HCT116 (cell line): Measurements from ENCODE around the gene AK5. TPM values are rescaled to one million over a fixed set of nuclear protein-coding genes. Genes with fewer than 3 reads are reported as not detected.

Experiments used
- ATAC-seq: fragments of 200-7000 bp; cut with Tn5 transposase; 2 replicates; pipeline ENCODE4 v1.9.1; 2020; ENCODE audit warnings: mild to moderate bottlenecking, moderate library complexity
- BruUV-seq: library from RNA; stranded (reverse); fragments of 400-500 nt; replicated peaks from 2 replicates; lab custom pipeline; 2021; lab: Mats Ljungman, UMichigan
- CTCF ChIA-PET: fragments of 300-600 bp; sonication (Branson Sonifier 250); formaldehyde crosslinking; loops from one replicate; lab custom pipeline; 2021; ENCODE audit warnings: antibody characterized with exemption; lab: Charles Lee
- POLR2A ChIA-PET: fragments of 300-600, 350-600 bp; sonication (Branson Sonifier 250); formaldehyde crosslinking; loops from one replicate; lab custom pipeline; 2021; ENCODE audit warnings: antibody characterized with exemption; lab: Charles Lee
- RAD21 ChIA-PET, 2 experiments: fragments of 300-600 bp; sonication (Branson Sonifier 250); formaldehyde crosslinking; loops; one replicate each; lab custom pipeline; 2023; ENCODE audit warnings: low total read pairs in 2 of 2; ENCODE audit not compliant: uncharacterized antibody in 2 of 2, unreplicated experiment in 2 of 2, low non-redundant PET in 1 of 2; lab: Charles Lee
- DNase-seq: peaks from one replicate; pipeline ENCODE4 v3.0.0-alpha.2; 2010; ENCODE audit warnings: low read depth, low spot score
- H2AFZ ChIP-seq: fragments of 200-600 bp; shearing (Covaris generic), sonication (generic); 2 replicates; pipeline ENCODE4 v1.6.1; 2017; ENCODE audit warnings: low read depth, mixed run types, mixed read lengths, antibody characterized with exemption, low read length; ENCODE audit not compliant: poor library complexity, severe bottlenecking
- H3K27ac ChIP-seq: 2 replicates; pipeline ENCODE4 v1.5.1; 2012; ENCODE audit warnings: low read depth, low read length
- H3K27me3 ChIP-seq: fragments of 200-600 bp; sonication (generic); 2 replicates; pipeline ENCODE4 v1.6.1; 2016; ENCODE audit warnings: mixed run types, low read length, mixed read lengths; ENCODE audit not compliant: insufficient read depth
- H3K36me3 ChIP-seq, 2 experiments: fragments of 200-500 bp in 1 of 2; fragments of 200-600 bp in 1 of 2; sonication (Bioruptor generic) in 1 of 2; sonication (generic) in 1 of 2; 2 replicates each; pipeline versions ENCODE4 v1.5.1 to v1.6.1; 2014 to 2016; ENCODE audit warnings: low read length in 2 of 2, inconsistent platforms in 1 of 2, mixed read lengths in 1 of 2, mixed run types in 1 of 2; ENCODE audit not compliant: insufficient read depth in 2 of 2, control insufficient read depth in 1 of 2
- H3K4me1 ChIP-seq, 2 experiments: fragments of 200-600 bp in 1 of 2; sonication (generic) in 1 of 2; 2 replicates each; pipeline versions ENCODE4 v1.5.1 to v1.6.1; 2012 to 2017; ENCODE audit warnings: low read length in 2 of 2, inconsistent platforms in 1 of 2, mild to moderate bottlenecking in 1 of 2, mixed read lengths in 1 of 2, mixed run types in 1 of 2, moderate library complexity in 1 of 2; ENCODE audit not compliant: insufficient read depth in 2 of 2, control insufficient read depth in 1 of 2
- H3K4me2 ChIP-seq: fragments of 200-600 bp; sonication (generic); 2 replicates; pipeline ENCODE4 v1.6.1; 2017; ENCODE audit warnings: mixed run types, low read length, mixed read lengths
- H3K4me3 ChIP-seq, 2 experiments: fragments of 200-600 bp in 1 of 2; sonication (generic) in 1 of 2; replicated peaks in 1 of 2; 2 replicates each; pipeline ENCODE4 v1.5.1; 2011 to 2016; ENCODE audit warnings: low read length in 2 of 2, control low read depth in 1 of 2, low read depth in 1 of 2, mild to moderate bottlenecking in 1 of 2, mixed read lengths in 1 of 2, mixed run types in 1 of 2
- H3K79me2 ChIP-seq: fragments of 200-600 bp; sonication (generic); 2 replicates; pipeline ENCODE4 v1.6.1; 2017; ENCODE audit warnings: mild to moderate bottlenecking, mixed run types, low read length, moderate library complexity, mixed read lengths; ENCODE audit not compliant: insufficient read depth
- H3K9ac ChIP-seq: fragments of 200-600 bp; sonication (generic); 2 replicates; pipeline ENCODE4 v1.6.1; 2016; ENCODE audit warnings: low read length, mixed read lengths
- H3K9me2 ChIP-seq: fragments of 200-600 bp; sonication (generic), shearing (Covaris generic); 2 replicates; pipeline ENCODE4 v1.6.1; 2017; ENCODE audit warnings: mixed run types, mild to moderate bottlenecking, moderate library complexity; ENCODE audit not compliant: insufficient read depth
- H3K9me3 ChIP-seq, 2 experiments: fragments of 200-500 bp in 1 of 2; fragments of 200-600 bp in 1 of 2; sonication (Bioruptor generic) in 1 of 2; sonication (generic) in 1 of 2; 2 replicates each; pipeline ENCODE4 v1.6.1; 2014 to 2017; ENCODE audit warnings: low read length in 2 of 2, mixed read lengths in 2 of 2, inconsistent platforms in 1 of 2, low read depth in 1 of 2, mild to moderate bottlenecking in 1 of 2, mixed run types in 1 of 2, moderate library complexity in 1 of 2; ENCODE audit not compliant: control insufficient read depth in 1 of 2, insufficient read depth in 1 of 2
- H4K20me1 ChIP-seq: fragments of 200-600 bp; sonication (generic), shearing (Covaris generic); 2 replicates; pipeline ENCODE4 v1.6.1; 2017; ENCODE audit warnings: mixed run types, mild to moderate bottlenecking, moderate library complexity; ENCODE audit not compliant: insufficient read depth
- ATF3 ChIP-seq: IDR thresholded peaks from 2 replicates; pipeline ENCODE4 v1.6.1; 2012
- CBX3 ChIP-seq: IDR thresholded peaks from 2 replicates; pipeline ENCODE4 v1.6.1; 2012; ENCODE audit warnings: low read depth
- CEBPB ChIP-seq: IDR thresholded peaks from 2 replicates; pipeline ENCODE4 v1.6.1; 2012; ENCODE audit warnings: low read depth
- EGR1 ChIP-seq: IDR thresholded peaks from 2 replicates; pipeline ENCODE4 v1.6.1; 2012; ENCODE audit warnings: low read depth
- ELF1 ChIP-seq: IDR thresholded peaks from 2 replicates; pipeline ENCODE4 v1.6.1; 2012; ENCODE audit warnings: low read depth, borderline replicate concordance
- EZH2 ChIP-seq: fragments of 200-600 bp; sonication (generic); IDR thresholded peaks from 2 replicates; pipeline ENCODE4 v1.6.1; 2017; ENCODE audit warnings: antibody characterized with exemption, mixed run types
- EZH2phosphoT487 ChIP-seq: fragments of 200-600 bp; IDR thresholded peaks from 2 replicates; pipeline ENCODE4 v1.6.1; 2018; ENCODE audit warnings: antibody characterized with exemption, borderline replicate concordance
- FOSL1 ChIP-seq: IDR thresholded peaks from 2 replicates; pipeline ENCODE4 v1.6.1; 2012; ENCODE audit warnings: low read depth
- JUND ChIP-seq: IDR thresholded peaks from 2 replicates; pipeline ENCODE4 v1.6.1; 2012
- MAX ChIP-seq: IDR thresholded peaks from 2 replicates; pipeline ENCODE4 v1.6.1; 2012
- POLR2AphosphoS5 ChIP-seq: IDR thresholded peaks from 2 replicates; pipeline ENCODE4 v1.6.1; 2011; ENCODE audit warnings: mild to moderate bottlenecking, low read depth, low read length, moderate library complexity
- RAD21 ChIP-seq: IDR thresholded peaks from 2 replicates; pipeline ENCODE4 v1.6.1; 2012; ENCODE audit warnings: low read depth, mild to moderate bottlenecking
- REST ChIP-seq: IDR thresholded peaks from 2 replicates; pipeline ENCODE4 v1.6.1; 2012; ENCODE audit warnings: low read depth
- SIN3A ChIP-seq: IDR thresholded peaks from 2 replicates; pipeline ENCODE4 v1.6.1; 2012; ENCODE audit warnings: low read depth
- SP1 ChIP-seq: IDR thresholded peaks from 2 replicates; pipeline ENCODE4 v1.6.1; 2012; ENCODE audit warnings: low read depth
- SRF ChIP-seq: IDR thresholded peaks from 2 replicates; pipeline ENCODE4 v1.6.1; 2012; ENCODE audit warnings: low read depth
- TCF7L2 ChIP-seq: IDR thresholded peaks from 2 replicates; pipeline ENCODE4 v1.7.0; 2011; ENCODE audit warnings: borderline replicate concordance, inconsistent platforms; ENCODE audit not compliant: insufficient read depth, insufficient read length; ENCODE audit errors: extremely low read depth
- ZBTB33 ChIP-seq: IDR thresholded peaks from 2 replicates; pipeline ENCODE4 v1.6.1; 2011; ENCODE audit warnings: mild to moderate bottlenecking, low read length, moderate library complexity; ENCODE audit not compliant: insufficient replicate concordance; ENCODE audit errors: extremely low read depth
- ZFX ChIP-seq: fragments of 450-650 bp; IDR thresholded peaks from 2 replicates; pipeline ENCODE4 v1.6.1; 2017
- intact Hi-C: fragments of 100-400 bp; cut with micrococcal nuclease; formaldehyde crosslinking; loops from 2 replicates; pipeline ENCODE4 v1.10.0; 2022
- total RNA-seq: library from RNA; stranded (reverse); gene quantifications from one replicate; pipeline ENCODE4 v1.2.1, GENCODE V29; 2021; ENCODE audit not compliant: unreplicated experiment

The AK5 gene
- total RNA-seq, 1 experiment from 2014 or later = 0.22 TPM

- BruUV-seq = no TSS peak
These were observed 301.7 kb downstream of the AK5 start for GRCh38 chr1:77583483-77583882.

More at GRCh38 chr1:77583483-77583882, 301.7 kb downstream of the AK5 start:
- Histone ChIP-seq H3K9ac (no peak overlapping the region), H3K4me2 (no peak overlapping the region), H3K4me3 (no peak overlapping the region), H3K27ac (no peak overlapping the region), H3K9me3 (no peaks in the 10 kb centered on the region), H3K36me3 (peaks cover 7 to 8% of the 10 kb centered on the region in 2 experiments; a peak in 3 of 4 replicates), H3K79me2 (peaks cover 34% of the 10 kb centered on the region; the same call in 1 of the 2 replicates), H3K9me2 (no peaks in the 10 kb centered on the region), H4K20me1 (peaks cover 11% of the 10 kb centered on the region; the same call in 1 of the 2 replicates), H3K4me1 (no peaks in the 10 kb centered on the region), H2AFZ (no peak overlapping the region), H3K27me3 (no peaks in the 10 kb centered on the region)
- TF ChIP-seq SIN3A (no peak), REST (no peak), SRF (no peak), ZFX (no peak), CBX3 (no peak), FOSL1 (no peak), TCF7L2 (no peak), SP1 (no peak), ATF3 (no peak), EGR1 (no peak), JUND (no peak), ELF1 (no peak), CEBPB (no peak), EZH2phosphoT487 (no peak), EZH2 (no peak), POLR2AphosphoS5 (no peak), MAX (no peak), RAD21 (no peak), ZBTB33 (no peak)
- ChIA-PET POLR2A (no interaction called here), RAD21 (no interaction called here), CTCF (no interaction called here)
- ATAC-seq (no peak), DNase-seq (no peak)
- intact Hi-C loops = no loop called here
